ENCODE measurements around the gene GNG10. TPM values are rescaled to one million over a fixed set of nuclear protein-coding genes. Genes with fewer than 3 reads are reported as not detected.

The GNG10 gene
- total and polyA plus RNA-seq, 9 of the 15 experiments (the other 6 are each of a cell fraction or from before 2014, with no cell fraction given) = 13.1 to 37.8 (median 28.4) TPM

- TF ChIP-seq PKNOX1 (IDR thresholded peaks at IDR 0.05) = no peak
- TF ChIP-seq ZNF263 (CRISPR knock-in tag; IDR thresholded peaks at IDR 0.05; ENCODE audit: borderline replicate concordance) = no peak
- 0 out of 2 replicates have a peak, but pooled peaks have one; percentile 53 for TF ChIP-seq ERF (CRISPR knock-in tag; IDR thresholded peaks at IDR 0.05)
- TF ChIP-seq ATF6 (CRISPR knock-in tag; IDR thresholded peaks at IDR 0.05) = 0 out of 2 replicates have a peak, but pooled peaks have one; percentile 8
- peak; percentile 100 for TF ChIP-seq POLR2G (IDR thresholded peaks at IDR 0.05; ENCODE audit: low read depth, low read length)
- TF ChIP-seq KHSRP (IDR thresholded peaks at IDR 0.05) = no peak
- TF ChIP-seq RBFOX2 (IDR thresholded peaks at IDR 0.05; ENCODE audit: low read depth, low read length) = peak; percentile 99
- no peak for TF ChIP-seq ZKSCAN3 (CRISPR knock-in tag; IDR thresholded peaks at IDR 0.05)
- no peak for TF ChIP-seq CBFA2T3 (IDR thresholded peaks at IDR 0.05)
- no peak for TF ChIP-seq ZBTB8A (IDR thresholded peaks at IDR 0.05; ENCODE audit: partially characterized antibody)
- TF ChIP-seq NFXL1 (CRISPR knock-in tag; IDR thresholded peaks at IDR 0.05) = no peak
- no peak for TF ChIP-seq RCOR1 (IDR thresholded peaks at IDR 0.05; ENCODE audit: borderline replicate concordance in 1 of 2, low read depth in 2 of 2, low read length in 2 of 2)
- peak; percentile 92 for TF ChIP-seq RFX1 (IDR thresholded peaks at IDR 0.05)
- TF ChIP-seq FIP1L1 (IDR thresholded peaks at IDR 0.05; ENCODE audit: low read depth, low read length, poor library complexity, severe bottlenecking) = peak; percentile 75
- peak; percentile 72; the same call in 1 of the 2 replicates for TF ChIP-seq NKRF (IDR thresholded peaks at IDR 0.05; ENCODE audit: borderline replicate concordance)
- TF ChIP-seq BRF2 (IDR thresholded peaks at IDR 0.05; ENCODE audit: borderline replicate concordance, insufficient read depth, insufficient read length) = no peak
- 0 out of 2 replicates have a peak, but pooled peaks have one; percentile 7 for TF ChIP-seq ZC3H11A (IDR thresholded peaks at IDR 0.05; ENCODE audit: low read depth, low read length)
- TF ChIP-seq XRCC4 (IDR thresholded peaks at IDR 0.05; ENCODE audit: extremely low read depth, insufficient read depth, insufficient read length) = no peak
- peak; percentile 92 for TF ChIP-seq POLR2AphosphoS5 (IDR thresholded peaks at IDR 0.05; ENCODE audit: control insufficient read depth, insufficient read depth, low read depth, low read length)
- TF ChIP-seq COPS2 (conservative IDR thresholded peaks at IDR 0.05) = no peak
Observed at GRCh38 chr9:111631214-111631971, 30.0 kb upstream of the GNG10 start, which contains the start of gene DNAJC25 (continued).

Measured in K562 (cell line).